KMS-11 (cell line): ENCODE results near the gene TBC1D14.
"Not testable (repeated sequence)": the region's sequence is repeated elsewhere in the genome, so short reads cannot be mapped to it uniquely, and the experiment has no call there.

ENCODE experiments used
- H2AFZ ChIP-seq: fragments of 200-600 bp; sonication (generic); 2 replicates; pipeline ENCODE4 v1.6.1; 2016; ENCODE audit warnings: antibody characterized with exemption, mixed run types, low read depth
- H3K27ac ChIP-seq: fragments of 200-600 bp; sonication (generic); 2 replicates; pipeline ENCODE4 v1.6.1; 2016; ENCODE audit warnings: mild to moderate bottlenecking, mixed run types
- H3K27me3 ChIP-seq: fragments of 200-600 bp; sonication (generic); 2 replicates; pipeline ENCODE4 v1.6.1; 2017; ENCODE audit warnings: mild to moderate bottlenecking, low read depth, mixed run types, moderate library complexity; ENCODE audit not compliant: insufficient read depth
- H3K36me3 ChIP-seq: fragments of 200-600 bp; sonication (generic); 2 replicates; pipeline ENCODE4 v1.6.1; 2017; ENCODE audit warnings: mild to moderate bottlenecking, mixed run types; ENCODE audit not compliant: insufficient read depth
- H3K4me1 ChIP-seq: fragments of 200-600 bp; sonication (generic); 2 replicates; pipeline ENCODE4 v1.6.1; 2016; ENCODE audit warnings: mild to moderate bottlenecking, low read depth, mixed run types; ENCODE audit not compliant: poor library complexity, severe bottlenecking
- H3K4me2 ChIP-seq: fragments of 200-600 bp; sonication (generic); 2 replicates; pipeline ENCODE4 v1.7.0; 2016; ENCODE audit warnings: mild to moderate bottlenecking, mixed run types
- H3K4me3 ChIP-seq: fragments of 200-600 bp; sonication (generic); IDR thresholded peaks from 2 replicates; pipeline ENCODE4 v1.6.1; 2017; ENCODE audit warnings: low read depth, low read length, mixed read lengths; ENCODE audit not compliant: insufficient read depth
- H3K79me2 ChIP-seq: fragments of 200-600 bp; sonication (generic); 2 replicates; pipeline ENCODE4 v1.6.1; 2016; ENCODE audit warnings: low read depth, mixed run types; ENCODE audit not compliant: insufficient read depth
- H3K9ac ChIP-seq: fragments of 200-600 bp; sonication (generic); 2 replicates; pipeline ENCODE4 v1.6.1; 2016; ENCODE audit warnings: mild to moderate bottlenecking, mixed run types
- H4K20me1 ChIP-seq: fragments of 200-600 bp; sonication (generic); 2 replicates; pipeline ENCODE4 v1.6.1; 2016; ENCODE audit warnings: mild to moderate bottlenecking, mixed run types; ENCODE audit not compliant: insufficient read depth
- CTCF ChIP-seq: fragments of 200-600 bp; sonication (generic); conservative IDR thresholded peaks from 2 replicates; pipeline ENCODE4 v1.6.1; 2017; ENCODE audit warnings: low read depth, mild to moderate bottlenecking, antibody characterized with exemption, low read length, moderate library complexity, mixed read lengths

TBC1D14 gene

GRCh38 chr4:6888506-6889071, 21.0 kb upstream of the TBC1D14 start:
- no peak overlapping the region for H2AFZ ChIP-seq
- no peaks in the 10 kb centered on the region for H3K79me2 ChIP-seq

GRCh38 chr4:6889101-6889735, 20.4 kb upstream of the TBC1D14 start:
- no peak overlapping the region for H3K4me2 ChIP-seq
- H3K36me3 ChIP-seq = no peaks in the 10 kb centered on the region

More at GRCh38 chr4:6888506-6889071, 21.0 kb upstream of the TBC1D14 start:
- H3K27me3 ChIP-seq = no peaks in the 10 kb centered on the region
- no peak overlapping the region for H3K4me2 ChIP-seq
- H3K27ac ChIP-seq = no peak overlapping the region
- H3K4me1 ChIP-seq = no peaks in the 10 kb centered on the region
- no peaks in the 10 kb centered on the region for H3K36me3 ChIP-seq
- H4K20me1 ChIP-seq = no peaks in the 10 kb centered on the region
- H3K9ac ChIP-seq = no peak overlapping the region
- TF ChIP-seq CTCF = no peak
- no peak overlapping the region for H3K4me3 ChIP-seq

GRCh38 chr4:6889736-6890324, 19.8 kb upstream of the TBC1D14 start:
- no peaks in the 10 kb centered on the region for H3K79me2 ChIP-seq
- no peaks in the 10 kb centered on the region for H4K20me1 ChIP-seq
- no peak overlapping the region for H3K9ac ChIP-seq
- H3K36me3 ChIP-seq = no peaks in the 10 kb centered on the region
- no peak overlapping the region for H2AFZ ChIP-seq
- no peak for TF ChIP-seq CTCF
- H3K4me1 ChIP-seq = no peaks in the 10 kb centered on the region
- no peak overlapping the region for H3K4me2 ChIP-seq
- no peak overlapping the region for H3K27ac ChIP-seq
- no peaks in the 10 kb centered on the region for H3K27me3 ChIP-seq
- no peak overlapping the region for H3K4me3 ChIP-seq

More at GRCh38 chr4:6889101-6889735, 20.4 kb upstream of the TBC1D14 start:
- TF ChIP-seq CTCF = no peak
- no peaks in the 10 kb centered on the region for H4K20me1 ChIP-seq
- no peak overlapping the region for H3K4me3 ChIP-seq
- no peak overlapping the region for H3K9ac ChIP-seq
- H3K27me3 ChIP-seq = no peaks in the 10 kb centered on the region
- H3K79me2 ChIP-seq = no peaks in the 10 kb centered on the region
- H3K4me1 ChIP-seq = no peaks in the 10 kb centered on the region
- H3K27ac ChIP-seq = no peak overlapping the region
- H2AFZ ChIP-seq = no peak overlapping the region

- Histone ChIP-seq H3K27ac (no peak overlapping the region), H3K4me2 (no peak overlapping the region)
Measured at GRCh38 chr4:6890358-6890757, 19.3 kb upstream of the TBC1D14 start.

GRCh38 chr4:6890971-6891370, 18.7 kb upstream of the TBC1D14 start:
- not testable (repeated sequence) for H3K27me3 ChIP-seq, H3K27ac ChIP-seq, H3K36me3 ChIP-seq, H4K20me1 ChIP-seq, H2AFZ ChIP-seq, H3K4me1 ChIP-seq, H3K9ac ChIP-seq, H3K4me2 ChIP-seq, H3K79me2 ChIP-seq, H3K4me3 ChIP-seq

More at GRCh38 chr4:6890358-6890757, 19.3 kb upstream of the TBC1D14 start:
- no peaks in the 10 kb centered on the region for H3K4me1 ChIP-seq
- H3K4me3 ChIP-seq = no peak overlapping the region
- no peak overlapping the region for H3K9ac ChIP-seq
- no peak for TF ChIP-seq CTCF
- H4K20me1 ChIP-seq = no peaks in the 10 kb centered on the region
- no peaks in the 10 kb centered on the region for H3K36me3 ChIP-seq
- no peak overlapping the region for H2AFZ ChIP-seq
- H3K27me3 ChIP-seq = no peaks in the 10 kb centered on the region
- no peaks in the 10 kb centered on the region for H3K79me2 ChIP-seq
